GM18526 (cell line): ENCODE measurements around the gene IL23A.

Experiments
- POLR2A ChIP-seq: IDR thresholded peaks from 3 replicates; pipeline ENCODE4 v1.6.1; 2011; ENCODE audit not compliant: insufficient read length; ENCODE audit errors: extremely low read depth

Gene IL23A

DNA sequence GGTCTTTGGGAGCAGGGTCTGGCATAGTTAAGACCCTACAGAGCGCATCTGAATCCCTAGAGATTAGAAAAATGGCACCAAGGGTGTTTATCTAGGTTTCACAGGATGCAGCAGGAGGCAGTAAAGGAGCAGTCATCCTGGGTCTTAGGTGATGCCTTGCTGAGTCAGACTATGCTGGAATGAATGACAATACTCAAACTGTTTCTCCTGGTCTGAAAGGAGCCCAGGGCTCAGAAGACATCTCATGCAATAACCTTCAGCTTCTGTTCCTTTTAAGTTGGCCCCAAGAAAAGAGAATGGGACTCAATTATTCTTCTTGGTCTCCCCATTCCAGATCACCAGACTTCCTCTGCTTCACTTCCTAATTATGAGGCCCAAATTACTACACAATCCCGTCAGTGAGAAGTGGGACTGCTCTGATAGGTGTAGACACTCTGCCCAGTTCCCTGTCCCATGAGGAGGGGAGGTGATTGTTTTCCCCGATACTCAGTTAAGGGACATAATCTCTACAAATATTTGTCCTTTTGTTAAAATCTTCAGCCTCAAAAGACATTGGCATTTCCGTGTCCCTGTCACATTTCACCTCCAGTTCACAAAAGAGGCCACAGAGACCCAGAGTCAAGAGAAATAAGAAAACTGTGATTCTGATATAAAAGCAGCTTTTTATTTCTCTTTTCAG, 38.8 kb downstream of the IL23A start:
- TF ChIP-seq POLR2A = no peak

DNA sequence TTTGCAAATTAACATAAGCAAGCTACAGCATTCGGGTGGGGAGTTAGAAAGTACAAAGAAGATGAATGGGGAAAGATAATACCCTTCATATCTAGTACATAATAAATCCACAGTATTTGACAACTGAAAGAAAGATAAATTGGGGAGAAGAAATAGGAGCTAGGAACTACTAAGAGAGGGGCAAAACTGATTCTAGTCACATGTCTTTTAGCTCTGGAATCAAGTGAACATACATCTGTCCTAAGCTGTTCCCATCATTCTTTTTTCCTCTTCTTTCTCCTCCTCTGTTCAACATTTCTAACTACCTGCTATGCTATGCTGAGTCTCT, 39.3 kb downstream of the IL23A start:
- TF ChIP-seq POLR2A = no peak

DNA sequence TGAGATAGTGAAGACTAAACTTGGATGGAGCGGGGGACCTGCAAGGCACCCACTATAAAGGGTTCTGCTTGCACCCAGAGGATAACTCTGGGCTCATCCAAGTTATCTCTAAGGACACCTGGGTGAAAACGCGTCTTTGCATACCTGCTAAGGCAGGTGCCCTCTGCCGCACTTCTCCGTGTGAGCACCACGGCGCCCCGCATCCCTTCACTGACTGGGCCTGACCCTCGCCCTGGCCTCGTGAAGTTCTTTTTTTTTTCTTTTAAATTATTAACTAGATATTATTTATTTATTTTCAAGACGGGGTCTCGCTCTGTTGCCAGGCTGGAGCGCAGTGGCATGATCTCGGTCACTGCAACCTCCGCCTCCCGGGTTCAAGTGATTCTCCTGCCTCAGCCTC, 43.9 kb downstream of the IL23A start:
- no peak for TF ChIP-seq POLR2A

DNA sequence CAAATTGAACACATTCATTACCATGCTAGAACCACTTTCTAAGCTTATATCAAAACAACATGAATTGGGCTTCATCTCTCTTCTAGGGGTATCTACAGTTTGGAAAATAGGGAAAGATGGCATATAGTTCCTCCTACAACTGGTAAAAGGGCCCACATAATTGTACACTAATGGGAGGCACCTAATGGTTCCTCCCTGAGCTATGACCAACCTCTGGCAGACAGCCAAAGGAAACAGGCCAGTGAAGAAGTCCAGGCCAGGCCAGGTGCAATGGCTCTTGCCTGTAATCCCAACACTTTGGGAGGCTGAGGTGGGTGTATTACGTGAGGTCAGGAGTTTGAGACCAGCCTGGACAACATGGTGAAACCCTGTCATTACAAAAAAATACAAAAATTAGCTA, 47.2 kb downstream of the IL23A start:
- no peak for TF ChIP-seq POLR2A

DNA sequence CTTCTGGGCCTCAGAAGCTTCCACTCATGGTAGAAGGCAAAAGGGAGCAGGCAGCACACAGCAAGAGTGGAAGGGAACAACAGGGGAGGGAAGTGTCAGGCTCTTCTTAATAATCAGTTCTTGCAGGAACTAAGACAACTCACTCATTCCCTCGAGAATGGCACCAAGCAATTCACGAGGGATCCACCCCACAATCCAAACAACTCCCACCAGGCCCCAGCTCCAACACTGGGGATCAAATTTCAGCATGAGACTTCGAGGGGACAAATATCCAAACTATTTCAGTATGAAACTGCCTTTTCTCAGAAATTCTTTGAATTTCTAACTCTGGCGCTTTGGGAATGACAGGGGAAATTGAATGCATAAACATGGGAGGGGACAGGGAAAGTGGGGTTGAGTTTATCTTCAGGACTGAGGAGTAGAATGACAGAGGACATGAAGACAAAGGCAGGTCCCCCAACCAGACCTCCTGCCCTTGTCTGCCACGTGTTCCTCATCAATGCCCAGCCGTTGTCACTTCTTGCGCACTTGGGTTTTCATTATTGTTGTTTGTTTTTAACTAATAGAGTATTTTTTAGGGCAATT, 48.6 kb downstream of the IL23A start:
- TF ChIP-seq POLR2A = no peak

DNA sequence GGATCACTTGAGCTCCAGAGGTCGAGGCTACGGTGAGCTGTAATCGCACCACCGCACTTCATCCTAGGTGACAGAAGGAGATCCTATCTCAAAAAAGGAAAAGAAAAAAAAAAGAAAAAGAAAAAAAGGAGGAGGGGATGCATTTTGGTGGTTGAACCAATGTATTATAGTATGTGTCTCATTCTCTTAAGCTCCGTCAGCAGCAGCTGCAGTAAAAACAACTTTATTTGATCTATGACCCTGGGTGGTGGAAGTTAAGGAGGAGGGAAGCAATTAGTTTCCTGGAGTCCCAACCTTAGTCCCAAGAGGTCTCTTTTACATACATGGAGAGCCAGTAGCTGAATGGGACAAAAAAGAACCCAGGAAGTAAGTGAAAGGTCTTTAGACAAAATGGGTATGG, 50.7 kb downstream of the IL23A start:
- TF ChIP-seq POLR2A = no peak
